Measurements from ENCODE around the gene ZCCHC2. TPM values are rescaled to one million over a fixed set of nuclear protein-coding genes. Genes with fewer than 3 reads are reported as not detected.

ZCCHC2 gene
- total and polyA plus RNA-seq, 2 donors (not counting 3 experiments of a cell fraction or from before 2014, with no cell fraction given), result 16.2 to 27.2 TPM

GRCh38 chr18:62609764-62610163 lies 86.9 kb downstream of the ZCCHC2 start:
- FAIRE-seq (no peak), DNase-seq (ENCODE audit: low read depth, low spot score) (no peak)
- Histone ChIP-seq H3K9me1 (replicated peaks; ENCODE audit: control insufficient read depth, extremely low read depth, insufficient read depth, low read length) (no peaks in the 10 kb centered on the region), H3K9ac (replicated peaks; ENCODE audit: extremely low read depth, insufficient read depth, low read length) (no peak overlapping the region), H4K20me1 (replicated peaks; ENCODE audit: control insufficient read depth, extremely low read depth, insufficient read depth, low read length) (no peaks in the 10 kb centered on the region), H3K27me3 (ENCODE audit: control insufficient read depth in 2 of 2, insufficient read depth in 2 of 2, low read length in 2 of 2) (peaks cover 29 to 35% of the 10 kb centered on the region in 2 experiments), H3K79me2 (ENCODE audit: control insufficient read depth, insufficient read depth, low read length) (no peaks in the 10 kb centered on the region), H3K4me3 (replicated peaks in 1 of 3; ENCODE audit: insufficient read depth in 1 of 3, low read depth in 1 of 3, low read length in 3 of 3) (no peak overlapping the region), H3K4me2 (ENCODE audit: insufficient read depth, low read length) (no peak overlapping the region), H3K4me1 (ENCODE audit: control insufficient read depth, extremely low read depth, insufficient read depth, low read length) (no peaks in the 10 kb centered on the region), H3K9me3 (replicated peaks; ENCODE audit: control insufficient read depth, insufficient read depth, low read length) (no peaks in the 10 kb centered on the region), H2AFZ (ENCODE audit: low read depth, low read length) (no peak overlapping the region), H3K27ac (ENCODE audit: insufficient read depth, low read depth, low read length) (no peak overlapping the region), H3K36me3 (ENCODE audit: control insufficient read depth in 2 of 2, extremely low read depth in 1 of 2, insufficient read depth in 2 of 2, low read length in 2 of 2) (no peaks in the 10 kb centered on the region)
- ChIA-PET CTCF (interaction anchor here (2.0 kb wide), 1 partner anchor 373 kb away, joined by 8 read pairs; no protein-coding TSS in a partner anchor), POLR2A (no interaction called here)
- intact Hi-C loops (cut with micrococcal nuclease) (no loop called here), dilution Hi-C loops (cut with MboI; ENCODE audit: extremely low pct_ligation_motif_present, low sequenced_read_pairs) (no loop called here)
- no TSS peak for BruUV-seq (replicated peaks)
- TF ChIP-seq GATA2 (IDR thresholded peaks at IDR 0.05; ENCODE audit: insufficient read depth, insufficient read length, low read depth, low read length) (no peak), JUN (IDR thresholded peaks at IDR 0.05; ENCODE audit: borderline replicate concordance, insufficient read depth, insufficient read length, low read depth) (no peak), POLR2AphosphoS5 (IDR thresholded peaks at IDR 0.05; ENCODE audit: insufficient read depth, low read depth, low read length) (no peak), POLR2A (IDR thresholded peaks at IDR 0.05; ENCODE audit: low read depth, low read length) (no peak), FOS (IDR thresholded peaks at IDR 0.05; ENCODE audit: borderline replicate concordance, insufficient read depth, low read length) (no peak)

GRCh38 chr18:62610351-62610700 lies 87.5 kb downstream of the ZCCHC2 start:
- intact Hi-C loops (cut with micrococcal nuclease), result no loop called here

More at GRCh38 chr18:62610351-62610700, 87.5 kb downstream of the ZCCHC2 start:
- no TSS peak for BruUV-seq (replicated peaks)
- POLR2A ChIA-PET, result no interaction called here
- Histone ChIP-seq H2AFZ (ENCODE audit: low read depth, low read length) (no peak overlapping the region), H4K20me1 (replicated peaks; ENCODE audit: control insufficient read depth, extremely low read depth, insufficient read depth, low read length) (no peaks in the 10 kb centered on the region), H3K9me1 (replicated peaks; ENCODE audit: control insufficient read depth, extremely low read depth, insufficient read depth, low read length) (no peaks in the 10 kb centered on the region), H3K36me3 (ENCODE audit: control insufficient read depth in 2 of 2, extremely low read depth in 1 of 2, insufficient read depth in 2 of 2, low read length in 2 of 2) (no peaks in the 10 kb centered on the region), H3K79me2 (ENCODE audit: control insufficient read depth, insufficient read depth, low read length) (no peaks in the 10 kb centered on the region), H3K4me1 (ENCODE audit: control insufficient read depth, extremely low read depth, insufficient read depth, low read length) (no peaks in the 10 kb centered on the region), H3K9me3 (replicated peaks; ENCODE audit: control insufficient read depth, insufficient read depth, low read length) (no peaks in the 10 kb centered on the region), H3K27ac (ENCODE audit: insufficient read depth, low read depth, low read length) (no peak overlapping the region), H3K27me3 (ENCODE audit: control insufficient read depth in 2 of 2, insufficient read depth in 2 of 2, low read length in 2 of 2) (peaks cover 29 to 33% of the 10 kb centered on the region in 2 experiments), H3K4me2 (ENCODE audit: insufficient read depth, low read length) (no peak overlapping the region), H3K9ac (replicated peaks; ENCODE audit: extremely low read depth, insufficient read depth, low read length) (no peak overlapping the region), H3K4me3 (replicated peaks in 1 of 3; ENCODE audit: insufficient read depth in 1 of 3, low read depth in 1 of 3, low read length in 3 of 3) (no peak overlapping the region)
- TF ChIP-seq FOS (IDR thresholded peaks at IDR 0.05; ENCODE audit: borderline replicate concordance, insufficient read depth, low read length) (no peak), GATA2 (IDR thresholded peaks at IDR 0.05; ENCODE audit: insufficient read depth, insufficient read length, low read depth, low read length) (no peak), EZH2 (IDR thresholded peaks at IDR 0.05; ENCODE audit: borderline replicate concordance, low read depth, low read length, severe bottlenecking) (no peak)
- DNase-seq (ENCODE audit: low read depth, low spot score) (no peak), FAIRE-seq (no peak)
- CTCF ChIA-PET, result interaction anchor here (2.0 kb wide), 1 partner anchor 372 kb away, joined by 8 read pairs; no protein-coding TSS in a partner anchor
- dilution Hi-C loops (cut with MboI; ENCODE audit: extremely low pct_ligation_motif_present, low sequenced_read_pairs), result no loop called here

Data from endothelial cell of umbilical vein (primary cell).